T-helper 2 cell treated with Interferon-gamma antibody and Interleukin-4, amounts not matched to agents 5 μg/mL and 100 μg/mL, for 36 hours (primary cell): Measurements from ENCODE around the gene KIAA1217.

ENCODE experiments used
- DNase-seq: peaks from one replicate; pipeline ENCODE4 v3.0.0; 2021; ENCODE audit warnings: low spot score
- H3K27ac Mint-ChIP-seq: one replicate; pipeline ENCODE4 v1.8.0; 2021; ENCODE audit warnings: mild to moderate bottlenecking, mixed read lengths
- H3K27me3 Mint-ChIP-seq: one replicate; pipeline ENCODE4 v1.8.0; 2021; ENCODE audit warnings: low read depth, mixed read lengths
- H3K36me3 Mint-ChIP-seq: one replicate; pipeline ENCODE4 v1.8.0; 2021; ENCODE audit warnings: low read depth, mixed read lengths
- H3K4me1 Mint-ChIP-seq: one replicate; pipeline ENCODE4 v1.8.0; 2021; ENCODE audit warnings: low read depth, mixed read lengths
- H3K4me3 Mint-ChIP-seq: one replicate; pipeline ENCODE4 v1.8.0; 2022; ENCODE audit warnings: mild to moderate bottlenecking, moderate library complexity, mixed read lengths
- H3K9me3 Mint-ChIP-seq: one replicate; pipeline ENCODE4 v1.8.0; 2021; ENCODE audit warnings: mixed read lengths

The KIAA1217 gene

DNA sequence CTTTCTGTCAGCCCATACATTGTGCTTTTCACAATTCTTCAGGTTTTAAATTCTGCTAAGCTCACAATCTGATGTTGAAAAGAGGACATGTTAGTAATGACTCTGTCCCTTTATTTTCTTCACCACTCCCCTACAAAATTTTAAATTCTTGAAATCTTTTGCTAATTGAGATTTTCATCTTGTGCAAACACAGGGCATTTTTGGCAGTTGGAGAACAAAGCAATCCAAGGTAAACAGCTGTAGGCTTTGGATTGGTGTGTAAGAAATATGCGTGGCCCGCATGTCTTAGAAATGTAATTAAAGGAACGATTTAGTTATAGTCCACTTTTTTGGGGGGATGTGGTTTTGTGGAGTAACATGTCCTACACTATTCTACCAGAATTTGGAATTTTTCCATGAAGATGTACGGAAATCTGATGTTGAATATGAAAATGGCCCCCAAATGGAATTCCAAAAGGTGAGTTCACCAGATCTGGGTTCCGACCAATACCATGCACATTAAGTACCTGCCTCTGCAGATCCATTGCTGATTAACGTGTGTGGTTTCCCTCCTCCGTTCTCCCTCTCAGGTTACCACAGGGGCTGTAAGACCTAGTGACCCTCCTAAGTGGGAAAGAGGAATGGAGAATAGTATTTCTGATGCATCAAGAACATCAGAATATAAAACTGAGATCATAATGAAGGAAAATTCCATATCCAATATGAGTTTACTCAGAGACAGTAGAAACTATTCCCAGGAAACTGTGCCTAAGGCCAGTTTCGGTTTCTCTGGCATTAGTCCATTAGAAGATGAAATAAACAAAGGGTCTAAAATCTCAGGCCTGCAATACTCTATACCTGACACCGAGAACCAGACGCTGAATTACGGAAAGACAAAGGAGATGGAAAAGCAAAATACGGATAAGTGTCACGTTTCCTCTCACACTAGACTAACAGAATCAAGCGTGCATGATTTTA is 333.7 kb downstream of the KIAA1217 start:
- DNase-seq, result no peak
- Mint-ChIP-seq H3K4me3 (no peak overlapping the region), H3K27me3 (peaks cover 3% of the 10 kb centered on the region), H3K27ac (no peak overlapping the region), H3K36me3 (no peaks in the 10 kb centered on the region), H3K9me3 (no peaks in the 10 kb centered on the region), H3K4me1 (no peaks in the 10 kb centered on the region)

DNA sequence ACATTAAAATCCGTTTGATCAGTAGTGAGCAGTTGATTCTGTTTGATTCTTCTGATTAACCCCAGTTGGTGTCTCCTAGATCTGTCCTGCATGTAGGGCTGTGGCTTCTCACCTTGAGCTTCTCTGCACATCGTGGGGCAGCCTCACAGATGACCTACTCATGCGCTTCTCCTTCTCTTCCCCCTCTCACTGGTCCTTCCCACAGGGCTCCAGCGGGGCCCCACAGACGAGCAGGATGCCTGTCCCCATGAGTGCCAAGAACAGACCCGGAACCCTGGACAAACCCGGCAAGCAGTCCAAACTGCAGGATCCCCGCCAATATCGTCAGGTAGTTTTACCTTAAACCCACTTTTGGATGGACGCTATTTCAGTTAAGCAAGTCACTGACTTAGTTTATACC is 335.8 kb downstream of the KIAA1217 start:
- Mint-ChIP-seq H3K27ac (no peak overlapping the region), H3K4me3 (no peak overlapping the region), H3K36me3 (no peaks in the 10 kb centered on the region), H3K9me3 (no peaks in the 10 kb centered on the region), H3K27me3 (peaks cover 3% of the 10 kb centered on the region), H3K4me1 (no peaks in the 10 kb centered on the region)
- DNase-seq, result no peak

DNA sequence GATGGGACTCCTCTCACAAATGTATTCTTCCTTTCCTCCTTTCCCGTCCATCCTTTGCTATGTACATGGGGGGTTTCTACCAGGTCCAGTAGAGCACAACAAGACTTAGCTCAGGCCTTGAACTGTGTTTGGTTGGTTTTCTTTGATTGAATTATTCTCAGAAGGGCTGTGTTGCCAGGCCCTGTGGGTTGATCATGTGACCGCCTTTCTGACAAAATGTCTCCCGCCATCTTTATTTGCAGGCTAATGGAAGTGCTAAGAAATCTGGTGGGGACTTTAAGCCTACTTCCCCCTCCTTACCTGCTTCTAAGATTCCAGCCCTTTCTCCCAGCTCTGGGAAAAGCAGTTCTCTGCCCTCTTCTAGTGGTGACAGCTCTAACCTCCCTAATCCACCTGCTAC is 336.6 kb downstream of the KIAA1217 start:
- H3K9me3 Mint-ChIP-seq, result no peaks in the 10 kb centered on the region
- H3K36me3 Mint-ChIP-seq, result no peaks in the 10 kb centered on the region
- H3K4me1 Mint-ChIP-seq, result no peaks in the 10 kb centered on the region
- DNase-seq, result no peak
- H3K27me3 Mint-ChIP-seq, result peaks cover 3% of the 10 kb centered on the region
- H3K4me3 Mint-ChIP-seq, result no peak overlapping the region
- no peak overlapping the region for H3K27ac Mint-ChIP-seq

DNA sequence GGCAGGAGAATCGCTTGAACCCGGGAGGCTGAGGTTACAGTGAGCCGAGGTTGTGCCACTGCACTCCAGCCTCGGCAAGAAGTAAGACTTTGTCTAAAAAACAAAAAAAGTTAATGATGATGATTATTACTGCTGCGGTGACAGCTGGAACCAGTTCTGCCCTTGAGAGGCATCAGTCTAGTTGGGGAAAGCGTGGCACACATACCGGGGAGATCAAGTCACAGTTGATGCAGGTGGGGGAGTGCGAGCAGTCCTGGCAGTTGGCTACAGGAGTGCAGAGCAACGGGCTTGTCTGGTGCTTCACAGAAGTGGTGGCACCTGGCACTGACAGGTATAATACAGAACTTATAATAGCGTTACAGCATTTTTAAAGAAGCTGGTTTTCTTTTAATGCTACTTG is 341.7 kb downstream of the KIAA1217 start:
- no peaks in the 10 kb centered on the region for H3K9me3 Mint-ChIP-seq
- no peaks in the 10 kb centered on the region for H3K4me1 Mint-ChIP-seq
- H3K4me3 Mint-ChIP-seq, result no peak overlapping the region
- no peaks in the 10 kb centered on the region for H3K27me3 Mint-ChIP-seq
- H3K36me3 Mint-ChIP-seq, result no peaks in the 10 kb centered on the region
- H3K27ac Mint-ChIP-seq, result no peak overlapping the region
- DNase-seq, result no peak

DNA sequence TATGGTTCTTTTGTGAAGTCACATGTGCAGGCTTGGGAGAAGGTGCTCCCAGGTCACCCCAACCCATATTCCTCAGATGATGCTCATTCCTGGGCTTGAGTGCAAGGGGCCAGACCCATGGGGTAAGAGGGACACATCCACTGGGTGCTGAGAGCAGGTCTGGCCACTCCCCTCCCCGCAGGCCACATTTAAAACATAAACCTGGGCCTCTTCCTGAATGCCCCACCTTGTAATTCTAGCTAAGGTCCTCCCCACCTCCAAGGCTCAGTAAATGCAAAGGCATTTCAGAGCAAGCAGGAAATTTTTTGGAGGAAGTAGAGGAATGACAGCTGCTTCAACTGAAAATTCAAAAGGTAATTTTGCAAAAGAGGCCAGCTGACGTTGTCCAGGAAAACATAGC is 342.2 kb downstream of the KIAA1217 start:
- no peak overlapping the region for H3K4me3 Mint-ChIP-seq
- no peaks in the 10 kb centered on the region for H3K27me3 Mint-ChIP-seq
- no peak overlapping the region for H3K27ac Mint-ChIP-seq
- DNase-seq, result no peak
- H3K9me3 Mint-ChIP-seq, result no peaks in the 10 kb centered on the region
- H3K36me3 Mint-ChIP-seq, result no peaks in the 10 kb centered on the region
- H3K4me1 Mint-ChIP-seq, result no peaks in the 10 kb centered on the region

DNA sequence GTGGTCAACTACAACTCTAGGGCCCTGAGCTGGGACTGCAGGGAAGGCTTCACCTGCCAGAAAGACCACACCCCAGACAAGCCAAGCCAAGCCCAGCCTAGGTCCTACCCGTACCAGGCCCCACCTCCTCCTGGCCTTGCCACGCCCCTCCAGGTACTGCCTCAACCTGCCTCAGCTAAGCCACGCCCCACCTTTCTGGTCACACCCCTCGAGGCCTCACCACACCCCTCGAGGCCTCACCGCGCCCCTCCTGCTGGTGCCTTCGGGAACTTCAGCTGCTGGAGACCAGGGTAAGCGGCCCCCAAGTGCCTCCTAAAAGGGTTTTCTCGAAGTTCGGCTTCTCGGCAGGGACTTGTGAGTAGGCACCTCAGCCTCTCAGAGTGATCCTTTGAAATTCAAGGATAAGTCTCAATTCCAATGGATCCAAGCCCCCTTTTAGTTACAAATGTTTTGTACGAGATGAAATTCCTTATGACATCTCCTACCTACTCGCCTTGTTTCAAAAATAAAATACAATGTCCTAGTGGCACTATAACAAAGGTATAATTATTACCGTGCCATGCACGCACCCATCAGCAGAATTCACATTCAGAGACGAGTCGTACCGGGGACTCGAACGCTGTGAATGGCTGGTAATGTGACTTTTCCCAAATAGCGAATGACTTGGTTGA is 343.5 kb downstream of the KIAA1217 start:
- no peak overlapping the region for H3K4me3 Mint-ChIP-seq
- H3K27ac Mint-ChIP-seq, result no peak overlapping the region
- DNase-seq, result no peak
- H3K27me3 Mint-ChIP-seq, result no peaks in the 10 kb centered on the region
- no peaks in the 10 kb centered on the region for H3K9me3 Mint-ChIP-seq
- H3K4me1 Mint-ChIP-seq, result peaks cover 3% of the 10 kb centered on the region
- no peaks in the 10 kb centered on the region for H3K36me3 Mint-ChIP-seq

DNA sequence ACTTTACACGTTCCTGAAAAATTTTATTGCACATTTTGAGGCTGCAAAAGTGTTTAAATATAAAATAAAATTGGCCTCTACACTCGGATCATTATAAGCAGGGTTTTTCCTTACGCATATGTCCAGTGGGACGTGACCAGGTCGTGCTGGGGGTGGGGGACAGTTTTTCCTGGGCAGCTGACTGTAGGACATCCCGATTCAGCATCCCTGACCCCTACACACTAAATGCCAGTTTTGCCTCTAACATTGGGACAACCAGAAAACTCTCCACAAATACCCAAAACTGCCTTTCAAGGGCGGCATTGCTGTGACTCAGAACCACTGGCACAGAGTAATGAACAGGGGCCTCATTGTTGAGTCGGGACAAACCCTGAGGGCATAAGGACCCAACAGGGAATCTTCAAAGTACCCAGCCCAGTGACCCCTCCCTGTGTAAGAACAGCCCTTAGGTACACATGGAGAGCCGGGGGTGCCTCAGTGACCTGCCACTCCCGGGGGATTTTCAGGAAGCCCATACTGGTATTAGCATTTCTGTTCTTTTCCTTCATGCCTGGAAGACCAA is 344.2 kb downstream of the KIAA1217 start:
- H3K4me3 Mint-ChIP-seq, result no peak overlapping the region
- H3K27me3 Mint-ChIP-seq, result no peaks in the 10 kb centered on the region
- DNase-seq, result no peak
- H3K27ac Mint-ChIP-seq, result no peak overlapping the region
- peaks cover 3% of the 10 kb centered on the region for H3K4me1 Mint-ChIP-seq
- H3K36me3 Mint-ChIP-seq, result no peaks in the 10 kb centered on the region
- H3K9me3 Mint-ChIP-seq, result no peaks in the 10 kb centered on the region

DNA sequence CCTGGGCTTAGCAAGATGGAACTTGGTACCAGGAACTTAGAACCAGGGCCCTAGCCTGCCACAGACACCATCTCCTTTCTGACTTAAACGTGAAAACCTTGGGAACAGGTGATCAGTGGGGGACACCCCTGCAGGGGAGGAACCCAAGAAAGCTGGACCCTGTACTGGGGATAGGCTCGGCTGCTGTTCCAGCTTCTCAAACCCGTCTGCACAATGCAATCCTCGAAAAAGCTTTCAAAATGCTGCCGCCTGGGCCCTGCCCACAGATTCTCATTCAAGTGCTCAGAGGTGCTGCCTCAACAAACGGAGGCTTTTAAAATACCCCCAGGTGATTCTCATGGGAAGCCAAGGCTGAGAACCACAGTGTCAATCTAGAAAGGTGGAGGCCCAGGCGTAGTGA is 345.1 kb downstream of the KIAA1217 start:
- no peak overlapping the region for H3K27ac Mint-ChIP-seq
- no peaks in the 10 kb centered on the region for H3K36me3 Mint-ChIP-seq
- H3K4me1 Mint-ChIP-seq, result peaks cover 3% of the 10 kb centered on the region
- no peak overlapping the region for H3K4me3 Mint-ChIP-seq
- no peaks in the 10 kb centered on the region for H3K27me3 Mint-ChIP-seq
- H3K9me3 Mint-ChIP-seq, result no peaks in the 10 kb centered on the region
- no peak for DNase-seq

DNA sequence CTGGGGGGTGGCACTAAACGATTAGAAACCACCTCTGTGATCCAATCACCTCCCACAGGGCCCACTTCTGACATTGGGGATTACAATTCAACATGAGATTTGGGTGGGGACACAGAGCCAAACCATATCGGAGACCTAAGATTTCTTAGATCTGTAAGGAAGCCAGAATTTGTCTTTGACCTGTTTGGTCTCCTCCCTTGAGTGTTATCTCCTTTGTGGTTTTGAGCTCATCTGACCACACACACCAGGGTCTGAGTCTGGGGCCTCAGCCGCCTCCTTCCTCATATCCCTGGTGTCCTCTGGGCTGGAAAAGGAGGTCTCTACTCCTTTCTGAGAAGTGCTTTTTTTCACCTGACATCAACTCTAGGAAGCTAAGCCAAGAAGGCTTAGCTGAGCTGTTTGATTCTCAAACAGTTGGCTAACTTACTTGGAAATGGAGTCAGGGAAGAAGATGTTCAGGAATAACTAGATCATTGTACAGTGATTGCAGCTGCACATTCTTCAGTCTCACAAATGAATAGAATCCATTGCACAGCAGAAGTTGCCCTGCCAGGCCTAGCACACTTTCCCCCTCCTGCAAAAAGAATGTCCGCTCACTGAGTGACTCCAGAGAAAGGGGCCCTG is 347.3 kb downstream of the KIAA1217 start:
- no peak overlapping the region for H3K4me3 Mint-ChIP-seq
- H3K9me3 Mint-ChIP-seq, result no peaks in the 10 kb centered on the region
- DNase-seq, result no peak
- H3K4me1 Mint-ChIP-seq, result peaks cover 3% of the 10 kb centered on the region
- H3K27ac Mint-ChIP-seq, result no peak overlapping the region
- H3K27me3 Mint-ChIP-seq, result no peaks in the 10 kb centered on the region
- no peaks in the 10 kb centered on the region for H3K36me3 Mint-ChIP-seq

DNA sequence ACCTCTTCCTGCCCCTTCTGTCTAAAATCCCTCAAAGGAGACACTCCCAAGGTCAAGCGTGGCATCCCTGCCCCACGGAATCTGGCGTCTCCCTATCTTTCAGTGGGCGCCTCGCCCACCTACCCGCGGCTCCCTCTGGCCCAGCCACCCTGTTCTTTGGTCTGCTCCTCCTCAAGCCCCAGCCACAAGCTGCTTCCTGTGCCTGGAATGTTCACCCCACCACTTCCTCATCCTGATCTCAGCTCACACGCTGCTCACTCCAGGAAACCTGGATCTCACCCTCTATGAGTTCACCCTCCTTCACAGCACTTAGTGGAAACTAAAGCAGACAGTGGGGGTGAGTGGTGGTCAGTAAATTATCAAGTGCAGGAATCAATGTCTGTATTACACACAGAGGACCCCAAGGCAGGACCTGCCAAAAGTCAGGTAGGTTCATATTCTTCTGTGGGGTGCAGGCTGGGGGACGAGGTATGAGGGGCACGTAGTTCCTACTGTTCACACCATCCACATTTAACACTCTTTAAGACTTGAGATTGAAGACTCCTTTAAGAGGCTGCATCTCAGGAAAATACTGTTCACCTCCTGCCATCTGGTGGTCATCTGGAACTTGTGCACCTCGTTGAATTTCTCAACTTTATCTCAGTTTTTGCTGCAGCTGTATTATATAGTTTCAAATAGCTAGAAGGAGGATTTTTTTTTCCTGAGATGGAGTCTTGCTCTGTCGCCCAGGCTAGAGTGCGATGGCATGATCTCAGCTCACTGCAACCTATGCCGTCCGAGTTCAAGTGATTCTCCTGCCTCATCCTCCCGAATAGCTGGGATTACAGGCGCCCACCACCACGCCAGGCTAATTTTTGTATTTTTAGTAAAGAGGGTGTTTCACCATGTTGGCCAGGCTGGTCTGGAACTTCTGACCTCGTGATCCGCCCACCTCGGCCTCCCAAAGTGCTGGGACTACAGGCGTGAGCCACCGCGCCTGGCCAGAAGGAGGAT is 348.1 kb downstream of the KIAA1217 start:
- Mint-ChIP-seq H3K27ac (no peak overlapping the region), H3K4me1 (peaks cover 3% of the 10 kb centered on the region), H3K27me3 (no peaks in the 10 kb centered on the region), H3K36me3 (no peaks in the 10 kb centered on the region), H3K9me3 (no peaks in the 10 kb centered on the region), H3K4me3 (no peak overlapping the region)
- DNase-seq, result no peak

DNA sequence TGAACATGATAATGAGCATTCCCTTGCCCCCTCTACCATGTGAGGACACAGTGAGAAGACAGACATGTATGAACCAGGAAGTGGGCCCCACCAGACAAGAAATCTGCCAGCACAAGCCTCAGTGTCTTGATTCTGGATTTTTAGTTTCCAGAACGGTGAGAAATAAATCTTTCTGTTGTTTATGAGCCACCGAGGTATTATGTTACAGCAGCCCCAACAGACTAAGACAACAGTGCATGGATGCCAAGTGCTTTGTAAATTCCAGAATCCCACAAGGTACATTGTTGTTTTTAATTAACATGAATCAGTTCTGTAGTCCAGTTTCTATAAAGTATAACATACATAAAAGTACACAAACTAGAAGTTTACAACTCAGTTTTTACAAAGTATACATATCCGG is 352.5 kb downstream of the KIAA1217 start:
- no peak overlapping the region for H3K27ac Mint-ChIP-seq
- H3K9me3 Mint-ChIP-seq, result no peaks in the 10 kb centered on the region
- no peak for DNase-seq
- no peaks in the 10 kb centered on the region for H3K36me3 Mint-ChIP-seq
- no peak overlapping the region for H3K4me3 Mint-ChIP-seq
- peaks cover 3% of the 10 kb centered on the region for H3K4me1 Mint-ChIP-seq
- H3K27me3 Mint-ChIP-seq, result peaks cover 4% of the 10 kb centered on the region

DNA sequence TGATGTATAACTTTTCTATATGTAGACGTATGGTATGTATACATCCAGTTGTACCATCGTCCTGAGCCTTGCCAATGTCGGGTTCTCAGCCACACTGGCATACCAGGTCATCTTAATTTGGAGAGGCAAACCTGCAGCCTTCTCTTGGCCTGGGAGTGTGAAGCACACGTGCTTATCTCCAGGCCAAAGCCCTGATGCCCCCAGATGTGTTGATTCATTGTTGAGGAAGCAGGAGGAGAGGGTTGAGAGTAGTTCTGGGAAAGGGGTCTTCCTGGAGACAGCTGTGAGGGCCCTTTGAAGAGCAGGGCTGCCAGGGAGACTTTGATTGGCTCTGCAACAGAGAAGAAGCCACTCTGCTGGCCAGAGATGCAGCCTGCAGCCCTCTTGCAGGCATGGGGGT is 359.1 kb downstream of the KIAA1217 start:
- peaks cover 7% of the 10 kb centered on the region for H3K27me3 Mint-ChIP-seq
- no peak overlapping the region for H3K4me3 Mint-ChIP-seq
- H3K36me3 Mint-ChIP-seq, result no peaks in the 10 kb centered on the region
- DNase-seq, result no peak
- no peaks in the 10 kb centered on the region for H3K4me1 Mint-ChIP-seq
- H3K27ac Mint-ChIP-seq, result no peak overlapping the region
- no peaks in the 10 kb centered on the region for H3K9me3 Mint-ChIP-seq

DNA sequence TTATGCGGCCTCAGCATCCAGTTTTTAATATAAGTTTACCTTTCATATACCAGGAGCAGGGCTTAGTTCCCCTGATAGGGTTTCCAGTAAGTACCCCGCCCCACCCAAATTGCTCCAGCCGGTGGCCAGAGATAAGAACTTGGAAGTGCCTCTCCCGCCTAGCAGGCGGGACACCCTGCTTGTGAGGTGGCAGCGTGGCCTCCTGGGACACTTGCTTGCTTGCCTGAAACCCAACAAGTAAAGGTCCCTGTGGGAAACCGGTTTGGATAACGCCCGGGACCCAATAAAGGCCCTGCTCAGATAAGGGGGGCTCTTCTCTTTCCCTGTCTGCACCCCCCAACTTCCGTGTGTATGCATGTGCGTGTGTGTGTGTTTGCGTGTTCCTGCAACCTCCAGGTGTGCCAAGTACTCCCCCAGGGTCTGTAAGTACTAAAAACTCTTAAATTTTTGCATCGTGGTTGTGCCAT is 360.4 kb downstream of the KIAA1217 start:
- H3K27ac Mint-ChIP-seq, result no peak overlapping the region
- H3K9me3 Mint-ChIP-seq, result no peaks in the 10 kb centered on the region
- H3K27me3 Mint-ChIP-seq, result peaks cover 7% of the 10 kb centered on the region
- no peak for DNase-seq
- H3K4me3 Mint-ChIP-seq, result no peak overlapping the region
- no peaks in the 10 kb centered on the region for H3K4me1 Mint-ChIP-seq
- H3K36me3 Mint-ChIP-seq, result no peaks in the 10 kb centered on the region
